GM12872 (cell line): ENCODE data around the gene AHSG.

Source experiments
- TF ChIP-seq, protein P1 (sequence below): IDR thresholded peaks from 3 replicates; pipeline ENCODE4 v1.5.1; 2011; ENCODE audit warnings: low read depth, mild to moderate bottlenecking, low read length, moderate library complexity; ENCODE audit not compliant: insufficient read depth

Gene AHSG

DNA sequence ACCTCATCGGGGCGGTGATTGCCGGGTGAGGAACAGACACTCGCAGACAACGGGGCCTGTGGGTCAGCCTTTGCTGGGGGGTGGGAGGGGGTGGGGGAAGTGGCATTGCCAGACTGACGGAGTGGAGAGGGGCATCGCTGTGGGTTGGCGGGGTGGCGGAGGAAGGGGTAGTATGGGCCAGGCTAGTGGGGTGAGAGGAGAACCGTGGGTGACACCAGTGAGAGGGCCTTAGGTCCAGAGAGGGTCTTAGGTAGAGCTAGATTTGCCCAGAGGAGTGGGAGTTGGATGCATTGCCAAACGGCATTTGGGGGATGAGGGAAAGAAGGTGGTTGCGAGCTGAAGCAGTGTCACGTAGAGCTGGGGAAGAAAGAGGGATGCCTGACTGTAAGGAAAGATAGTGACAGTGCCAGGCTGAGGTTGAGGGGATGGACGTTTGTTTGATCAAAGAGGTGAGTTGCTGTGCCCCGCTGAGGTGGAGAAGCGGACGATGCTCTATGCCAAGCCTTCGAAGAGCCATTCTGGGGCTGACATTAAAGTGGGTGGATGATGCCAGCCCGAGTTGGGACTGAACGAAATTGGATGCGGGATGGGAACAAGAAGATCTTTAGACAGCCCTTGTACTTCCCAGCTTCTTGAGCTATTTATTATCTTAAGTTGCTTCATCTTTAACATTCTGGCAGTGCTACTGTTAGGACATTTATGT lies 41.8 kb upstream of the AHSG start:
- TF ChIP-seq, protein P1, sequence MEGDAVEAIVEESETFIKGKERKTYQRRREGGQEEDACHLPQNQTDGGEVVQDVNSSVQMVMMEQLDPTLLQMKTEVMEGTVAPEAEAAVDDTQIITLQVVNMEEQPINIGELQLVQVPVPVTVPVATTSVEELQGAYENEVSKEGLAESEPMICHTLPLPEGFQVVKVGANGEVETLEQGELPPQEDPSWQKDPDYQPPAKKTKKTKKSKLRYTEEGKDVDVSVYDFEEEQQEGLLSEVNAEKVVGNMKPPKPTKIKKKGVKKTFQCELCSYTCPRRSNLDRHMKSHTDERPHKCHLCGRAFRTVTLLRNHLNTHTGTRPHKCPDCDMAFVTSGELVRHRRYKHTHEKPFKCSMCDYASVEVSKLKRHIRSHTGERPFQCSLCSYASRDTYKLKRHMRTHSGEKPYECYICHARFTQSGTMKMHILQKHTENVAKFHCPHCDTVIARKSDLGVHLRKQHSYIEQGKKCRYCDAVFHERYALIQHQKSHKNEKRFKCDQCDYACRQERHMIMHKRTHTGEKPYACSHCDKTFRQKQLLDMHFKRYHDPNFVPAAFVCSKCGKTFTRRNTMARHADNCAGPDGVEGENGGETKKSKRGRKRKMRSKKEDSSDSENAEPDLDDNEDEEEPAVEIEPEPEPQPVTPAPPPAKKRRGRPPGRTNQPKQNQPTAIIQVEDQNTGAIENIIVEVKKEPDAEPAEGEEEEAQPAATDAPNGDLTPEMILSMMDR: no peak

DNA sequence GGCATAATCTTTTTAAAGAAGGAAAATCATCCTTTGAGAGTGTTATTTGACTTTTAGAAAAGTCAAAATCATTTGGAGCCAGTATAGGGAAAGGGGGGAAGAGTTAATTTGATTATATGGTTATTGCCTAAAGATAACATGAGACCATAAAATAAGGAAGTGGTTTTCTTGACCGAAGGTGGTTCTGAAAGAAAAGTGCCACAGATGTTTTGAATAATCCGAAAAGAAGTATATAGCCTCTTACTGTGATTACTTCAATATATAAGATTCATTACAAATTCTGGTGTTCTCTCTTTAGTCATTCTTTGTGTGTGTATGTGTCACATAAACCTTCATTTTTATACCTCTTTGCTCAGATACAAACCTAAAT lies 41.2 kb upstream of the AHSG start:
- TF ChIP-seq, protein P1: no peak

DNA sequence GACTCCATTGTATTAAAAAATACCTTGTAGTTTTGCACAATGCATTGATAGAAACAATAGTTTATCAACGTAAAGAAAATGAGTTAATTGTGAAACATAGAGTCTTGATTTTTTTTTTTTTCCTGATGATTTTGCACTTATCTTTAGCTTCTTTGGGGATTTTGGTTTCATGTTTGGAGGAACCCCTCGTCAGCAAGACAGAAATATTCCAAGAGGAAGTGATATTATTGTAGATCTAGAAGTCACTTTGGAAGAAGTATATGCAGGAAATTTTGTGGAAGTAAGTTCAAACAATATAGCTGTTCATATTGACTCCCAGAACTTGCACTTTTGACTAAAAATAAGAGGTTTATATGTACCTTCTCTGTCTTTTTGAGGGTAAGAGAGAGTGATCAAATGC lies 35.3 kb upstream of the AHSG start:
- TF ChIP-seq, protein P1: no peak

DNA sequence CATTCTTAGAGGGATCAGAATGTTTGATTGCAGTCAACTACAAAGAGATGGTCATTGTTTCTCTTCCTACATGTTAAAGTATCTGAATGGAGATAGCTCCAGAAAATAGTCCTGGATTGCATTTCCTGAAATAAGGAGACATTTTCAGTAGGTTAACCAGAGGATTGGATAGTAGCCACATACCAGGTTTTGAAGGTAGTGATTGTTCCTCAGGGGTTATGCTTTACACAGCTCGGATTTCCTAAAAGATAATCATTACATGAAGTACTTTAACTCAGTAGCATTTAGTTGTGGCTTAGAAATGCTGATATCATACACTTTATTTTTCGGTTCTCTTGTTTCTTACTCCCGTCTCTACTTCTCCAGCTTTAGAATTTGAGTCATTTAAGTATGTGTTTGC lies 32.1 kb upstream of the AHSG start:
- TF ChIP-seq, protein P1: no peak

DNA sequence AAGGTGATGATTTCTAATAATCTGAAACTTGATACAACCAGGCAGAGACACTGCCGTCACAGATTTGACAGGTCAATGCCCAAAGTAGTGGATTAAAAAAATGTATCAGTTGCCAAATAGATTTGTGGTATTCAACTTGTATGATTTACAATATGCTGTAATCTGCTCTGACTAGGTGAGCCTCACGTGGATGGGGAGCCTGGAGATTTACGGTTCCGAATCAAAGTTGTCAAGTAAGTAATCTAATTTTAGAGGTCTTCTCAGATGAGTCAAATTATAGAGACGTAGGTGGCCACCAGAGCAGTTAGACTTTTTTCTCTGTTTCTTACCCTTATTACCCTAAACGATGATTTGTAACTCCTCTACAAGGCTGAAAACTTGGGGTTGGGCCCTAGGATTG lies 30.3 kb upstream of the AHSG start:
- TF ChIP-seq, protein P1: no peak

DNA sequence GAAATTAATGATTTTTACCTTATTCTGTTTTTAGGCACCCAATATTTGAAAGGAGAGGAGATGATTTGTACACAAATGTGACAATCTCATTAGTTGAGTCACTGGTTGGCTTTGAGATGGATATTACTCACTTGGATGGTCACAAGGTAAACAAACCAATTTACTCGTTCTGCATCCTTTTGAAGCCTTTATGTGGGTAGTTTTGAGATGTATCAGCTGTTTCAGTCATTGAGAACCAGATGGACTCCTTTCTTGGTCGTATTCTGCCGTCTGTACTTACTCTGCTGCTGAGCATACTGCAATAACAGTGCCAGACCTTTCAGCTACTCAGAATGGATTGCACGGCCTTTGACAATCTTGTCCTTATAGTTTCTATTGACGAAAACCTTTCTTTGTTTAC lies 29.0 kb upstream of the AHSG start:
- TF ChIP-seq, protein P1: no peak

DNA sequence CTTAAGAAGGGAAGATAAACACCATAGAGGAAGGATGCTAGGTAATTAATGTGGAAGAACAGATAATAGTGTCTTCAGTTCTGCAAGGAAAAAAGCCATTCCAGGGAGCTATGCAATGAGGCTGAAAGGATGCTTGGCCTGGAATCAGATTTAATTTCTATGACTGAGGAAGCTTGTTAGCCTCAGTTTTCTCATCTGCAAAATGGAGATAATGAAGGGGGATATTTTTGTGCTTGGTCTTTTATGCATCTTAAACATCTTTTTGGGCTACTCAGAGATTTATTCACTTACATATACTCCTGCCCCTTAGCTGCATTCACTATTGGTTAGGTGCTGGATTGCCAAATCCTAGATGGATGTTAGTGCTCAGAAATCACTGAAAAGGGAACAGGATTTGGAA lies 25.7 kb upstream of the AHSG start:
- TF ChIP-seq, protein P1: no peak
